Endothelial cell of umbilical vein (primary cell): Measurements from ENCODE around the gene ADCY5.

Experiments
- EZH2 ChIP-seq: IDR thresholded peaks from 2 replicates; pipeline ENCODE4 v1.6.1; 2012; ENCODE audit warnings: borderline replicate concordance, low read depth, mild to moderate bottlenecking, moderate library complexity, low read length, inconsistent platforms; ENCODE audit not compliant: severe bottlenecking
- GATA2 ChIP-seq: IDR thresholded peaks from 2 replicates; pipeline ENCODE4 v1.7.0; 2011; ENCODE audit warnings: low read depth, mild to moderate bottlenecking, moderate library complexity, mixed read lengths, low read length; ENCODE audit not compliant: insufficient read length, insufficient read depth
- POLR2A ChIP-seq: IDR thresholded peaks from 2 replicates; pipeline ENCODE4 v1.6.1; 2012; ENCODE audit warnings: low read depth, mild to moderate bottlenecking, control low read depth, low read length
- POLR2AphosphoS5 ChIP-seq: IDR thresholded peaks from 2 replicates; pipeline ENCODE4 v1.6.1; 2012; ENCODE audit warnings: low read depth, mild to moderate bottlenecking, control low read depth, low read length, moderate library complexity; ENCODE audit not compliant: insufficient read depth
- TF ChIP-seq, protein P1 (sequence below), 2 donors: IDR thresholded peaks; 1 replicate in 1 of 2; 2 replicates in 1 of 2; pipeline ENCODE4 v1.5.1; 2011; ENCODE audit warnings: low read length in 2 of 2, mild to moderate bottlenecking in 2 of 2, moderate library complexity in 2 of 2, control low read depth in 1 of 2, inconsistent platforms in 1 of 2, low read depth in 1 of 2; ENCODE audit not compliant: insufficient read depth in 1 of 2; ENCODE audit errors: extremely low read depth in 1 of 2

DNA sequence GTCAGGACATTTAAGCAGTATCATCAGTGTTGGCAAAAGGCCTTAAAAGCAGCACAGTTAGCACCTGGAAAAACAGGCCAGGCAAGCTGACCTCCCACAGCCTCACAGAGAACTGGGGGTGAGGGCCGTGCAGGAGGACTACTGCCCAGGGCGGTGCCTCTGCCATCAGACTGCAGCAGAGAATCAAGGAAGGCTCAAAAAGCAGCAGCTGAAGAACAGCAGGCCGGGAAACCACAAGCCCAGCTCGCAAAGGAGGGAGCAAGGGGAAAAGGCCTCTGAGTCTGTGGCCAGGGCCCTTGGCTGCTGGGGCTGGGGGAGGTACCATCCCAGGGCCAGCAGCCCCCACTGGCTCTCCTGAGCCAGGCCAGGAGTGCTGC, 163.0 kb downstream of the ADCY5 start:
- TF ChIP-seq, protein P1, sequence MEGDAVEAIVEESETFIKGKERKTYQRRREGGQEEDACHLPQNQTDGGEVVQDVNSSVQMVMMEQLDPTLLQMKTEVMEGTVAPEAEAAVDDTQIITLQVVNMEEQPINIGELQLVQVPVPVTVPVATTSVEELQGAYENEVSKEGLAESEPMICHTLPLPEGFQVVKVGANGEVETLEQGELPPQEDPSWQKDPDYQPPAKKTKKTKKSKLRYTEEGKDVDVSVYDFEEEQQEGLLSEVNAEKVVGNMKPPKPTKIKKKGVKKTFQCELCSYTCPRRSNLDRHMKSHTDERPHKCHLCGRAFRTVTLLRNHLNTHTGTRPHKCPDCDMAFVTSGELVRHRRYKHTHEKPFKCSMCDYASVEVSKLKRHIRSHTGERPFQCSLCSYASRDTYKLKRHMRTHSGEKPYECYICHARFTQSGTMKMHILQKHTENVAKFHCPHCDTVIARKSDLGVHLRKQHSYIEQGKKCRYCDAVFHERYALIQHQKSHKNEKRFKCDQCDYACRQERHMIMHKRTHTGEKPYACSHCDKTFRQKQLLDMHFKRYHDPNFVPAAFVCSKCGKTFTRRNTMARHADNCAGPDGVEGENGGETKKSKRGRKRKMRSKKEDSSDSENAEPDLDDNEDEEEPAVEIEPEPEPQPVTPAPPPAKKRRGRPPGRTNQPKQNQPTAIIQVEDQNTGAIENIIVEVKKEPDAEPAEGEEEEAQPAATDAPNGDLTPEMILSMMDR (IDR thresholded peaks at IDR 0.05; ENCODE audit: extremely low read depth in 1 of 2, insufficient read depth in 1 of 2, low read depth in 1 of 2, low read length in 2 of 2): no peak
- TF ChIP-seq POLR2A (no peak), POLR2AphosphoS5 (no peak), GATA2 (no peak), EZH2 (no peak)
